HepG2 (cell line): ENCODE measurements around the gene S1PR2. TPM values are rescaled to one million over a fixed set of nuclear protein-coding genes. Genes with fewer than 3 reads are reported as not detected.

Experiments
- KDM2A ChIP-seq: sonication (generic); formaldehyde crosslinking; IDR thresholded peaks from 2 replicates; pipeline ENCODE4 v1.4.0; 2020; ENCODE audit warnings: low read depth, missing genetic modification reagents, borderline replicate concordance
- SALL1 ChIP-seq: sonication (generic); formaldehyde crosslinking; IDR thresholded peaks from 2 replicates; pipeline ENCODE4 v1.8.0; 2022; ENCODE audit warnings: mild to moderate bottlenecking, missing genetic modification reagents
- SNRNP70 ChIP-seq: fragments of 200-400 bp; formaldehyde crosslinking; IDR thresholded peaks from 2 replicates; pipeline ENCODE4 v1.6.1; 2017; ENCODE audit warnings: mild to moderate bottlenecking, low read depth, low read length, moderate library complexity
- U2AF2 ChIP-seq: fragments of 200-400 bp; formaldehyde crosslinking; IDR thresholded peaks from 2 replicates; pipeline ENCODE4 v1.6.1; 2017; ENCODE audit warnings: low read depth, mild to moderate bottlenecking, low read length
- ZFP82 ChIP-seq: sonication (generic); formaldehyde crosslinking; IDR thresholded peaks from 2 replicates; pipeline ENCODE4 v1.5.1; 2020; ENCODE audit warnings: mild to moderate bottlenecking, missing genetic modification reagents, borderline replicate concordance
- ZNF121 ChIP-seq: sonication (generic); formaldehyde crosslinking; IDR thresholded peaks from 2 replicates; pipeline ENCODE4 v1.5.0; 2020; ENCODE audit warnings: mild to moderate bottlenecking, missing genetic modification reagents
- ZNF496 ChIP-seq: sonication (generic); formaldehyde crosslinking; IDR thresholded peaks from 2 replicates; pipeline ENCODE4 v1.8.1; 2023; ENCODE audit warnings: mild to moderate bottlenecking, moderate library complexity, missing genetic modification reagents; ENCODE audit not compliant: insufficient replicate concordance
- ZNF577 ChIP-seq: sonication (generic); formaldehyde crosslinking; IDR thresholded peaks from 2 replicates; pipeline ENCODE4 v1.4.0; 2020; ENCODE audit warnings: mild to moderate bottlenecking, low read depth, missing genetic modification reagents, borderline replicate concordance
- ZNF589 ChIP-seq: sonication (generic); formaldehyde crosslinking; conservative IDR thresholded peaks from 2 replicates; pipeline ENCODE4 v1.8.0; 2022; ENCODE audit warnings: mild to moderate bottlenecking, moderate library complexity, missing genetic modification reagents
- ZNF678 ChIP-seq: sonication (generic); formaldehyde crosslinking; IDR thresholded peaks from 2 replicates; pipeline ENCODE4 v1.4.0; 2020; ENCODE audit warnings: mild to moderate bottlenecking, missing genetic modification reagents
- polyA plus RNA-seq, 8 experiments: library from polyadenylated mRNA; depleted of rRNA in 3 of 8; stranded (reverse) in 7 of 8; unstranded in 1 of 8; fragments of >200 nt; fragmentation: Illumina TruSeq in 4 of 8; extraction: Trizol in 4 of 8; gene quantifications; 2 replicates each; pipeline versions ENCODE4 v1.2.1 to v1.2.3, GENCODE V29; 2011 to 2016; ENCODE audit warnings: low read depth in 4 of 8, missing spikeins in 1 of 8, mixed read lengths in 1 of 8; ENCODE audit not compliant: insufficient read depth in 1 of 8
- total RNA-seq, 5 experiments: library from RNA; depleted of rRNA; stranded (reverse); fragments of >200 nt; fragmentation: Illumina TruSeq; extraction: Trizol; gene quantifications; 2 replicates each; pipeline ENCODE4 v1.2.3, GENCODE V29; 2016; ENCODE audit warnings: low read depth in 1 of 5
- TF ChIP-seq, protein P1 (sequence below): sonication (generic); formaldehyde crosslinking; IDR thresholded peaks from 2 replicates; pipeline ENCODE4 v1.5.0; 2020; ENCODE audit warnings: missing genetic modification reagents, mild to moderate bottlenecking, borderline replicate concordance
- TF ChIP-seq, protein P2 (sequence below): IDR thresholded peaks from 2 replicates; pipeline ENCODE4 v1.6.1; 2018; ENCODE audit warnings: missing genetic modification reagents
- TF ChIP-seq, protein P3 (sequence below): sonication (generic); formaldehyde crosslinking; IDR thresholded peaks from 2 replicates; pipeline ENCODE4 v1.8.0; 2022; ENCODE audit warnings: mild to moderate bottlenecking, missing genetic modification reagents, borderline replicate concordance
- TF ChIP-seq, protein P4 (sequence below): IDR thresholded peaks from 2 replicates; pipeline ENCODE4 v1.6.1; 2012; ENCODE audit warnings: low read depth, low read length, improper control_type of control experiment
- TF ChIP-seq, protein P5 (sequence below): sonication (generic); formaldehyde crosslinking; IDR thresholded peaks from 2 replicates; pipeline ENCODE4 v1.4.0; 2020; ENCODE audit warnings: missing genetic modification reagents
- TF ChIP-seq, protein P6 (sequence below): IDR thresholded peaks from 2 replicates; pipeline ENCODE4 v1.6.1; 2016; ENCODE audit warnings: low read depth, borderline replicate concordance

S1PR2 gene
- total and polyA plus RNA-seq, 2 of the 13 experiments (the other 11 are each of a cell fraction or from before 2014, with no cell fraction given), result 0.91 to 1.3 TPM

DNA sequence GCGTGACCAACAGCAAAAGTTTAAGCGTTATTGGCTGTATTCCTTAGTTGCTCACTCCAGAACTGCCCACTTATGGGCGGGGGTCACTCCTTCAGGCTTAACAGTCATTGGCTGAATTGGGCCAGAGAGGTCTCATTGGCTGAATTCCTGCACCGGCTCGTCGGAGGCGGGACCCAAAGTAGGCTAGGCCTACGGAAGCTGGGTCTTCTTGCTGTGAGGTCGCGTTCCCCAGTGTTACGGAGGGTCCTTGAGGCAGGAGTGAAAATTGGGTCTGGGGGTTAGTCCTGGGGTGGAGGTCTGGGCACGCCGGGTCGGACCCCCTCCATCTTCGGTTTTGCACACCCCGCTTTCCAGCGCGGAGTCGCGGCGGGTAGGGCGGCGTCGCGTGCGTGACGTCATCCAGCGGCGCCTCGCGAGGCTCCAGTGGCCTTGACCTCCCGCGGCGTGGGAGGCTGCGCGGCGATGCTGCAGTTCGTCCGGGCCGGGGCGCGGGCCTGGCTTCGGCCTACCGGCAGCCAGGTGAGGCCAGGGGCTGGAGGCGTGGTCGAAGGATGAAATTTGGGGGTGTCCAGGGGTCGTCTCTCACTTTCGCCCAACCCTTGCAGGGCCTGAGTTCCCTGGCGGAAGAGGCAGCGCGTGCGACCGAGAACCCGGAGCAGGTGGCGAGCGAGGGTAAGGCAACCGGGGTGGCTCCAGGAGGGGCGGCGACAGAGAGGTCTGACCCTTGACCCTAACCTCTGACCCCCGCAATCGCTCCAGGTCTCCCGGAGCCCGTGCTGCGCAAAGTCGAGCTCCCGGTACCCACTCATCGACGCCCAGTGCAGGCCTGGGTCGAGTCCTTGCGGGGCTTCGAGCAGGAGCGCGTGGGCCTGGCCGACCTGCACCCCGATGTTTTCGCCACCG is 20.9 kb upstream of the S1PR2 start, which contains the start of gene MRPL4 (continued):
- TF ChIP-seq, protein P1, sequence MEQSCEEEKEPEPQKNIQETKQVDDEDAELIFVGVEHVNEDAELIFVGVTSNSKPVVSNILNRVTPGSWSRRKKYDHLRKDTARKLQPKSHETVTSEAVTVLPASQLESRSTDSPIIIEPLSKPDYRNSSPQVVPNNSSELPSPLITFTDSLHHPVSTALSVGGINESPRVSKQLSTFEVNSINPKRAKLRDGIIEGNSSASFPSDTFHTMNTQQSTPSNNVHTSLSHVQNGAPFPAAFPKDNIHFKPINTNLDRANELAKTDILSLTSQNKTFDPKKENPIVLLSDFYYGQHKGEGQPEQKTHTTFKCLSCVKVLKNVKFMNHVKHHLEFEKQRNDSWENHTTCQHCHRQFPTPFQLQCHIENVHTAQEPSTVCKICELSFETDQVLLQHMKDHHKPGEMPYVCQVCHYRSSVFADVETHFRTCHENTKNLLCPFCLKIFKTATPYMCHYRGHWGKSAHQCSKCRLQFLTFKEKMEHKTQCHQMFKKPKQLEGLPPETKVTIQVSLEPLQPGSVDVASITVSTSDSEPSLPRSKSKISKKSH (CRISPR knock-in tag), result 0 out of 2 replicates have a peak, but pooled peaks have one; percentile 45
- TF ChIP-seq, protein P2, sequence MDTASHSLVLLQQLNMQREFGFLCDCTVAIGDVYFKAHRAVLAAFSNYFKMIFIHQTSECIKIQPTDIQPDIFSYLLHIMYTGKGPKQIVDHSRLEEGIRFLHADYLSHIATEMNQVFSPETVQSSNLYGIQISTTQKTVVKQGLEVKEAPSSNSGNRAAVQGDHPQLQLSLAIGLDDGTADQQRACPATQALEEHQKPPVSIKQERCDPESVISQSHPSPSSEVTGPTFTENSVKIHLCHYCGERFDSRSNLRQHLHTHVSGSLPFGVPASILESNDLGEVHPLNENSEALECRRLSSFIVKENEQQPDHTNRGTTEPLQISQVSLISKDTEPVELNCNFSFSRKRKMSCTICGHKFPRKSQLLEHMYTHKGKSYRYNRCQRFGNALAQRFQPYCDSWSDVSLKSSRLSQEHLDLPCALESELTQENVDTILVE (CRISPR knock-in tag), result 0 out of 2 replicates have a peak, but pooled peaks have one; percentile 67
- TF ChIP-seq U2AF2 (no peak), SALL1 (peak; percentile 81), ZNF577 (no peak), SNRNP70 (no peak), ZNF121 (CRISPR knock-in tag) (no peak), ZNF589 (CRISPR knock-in tag) (0 out of 2 replicates have a peak, but pooled peaks have one; percentile 40), ZNF678 (CRISPR knock-in tag) (0 out of 2 replicates have a peak, but pooled peaks have one; percentile 58), KDM2A (CRISPR knock-in tag) (peak; percentile 96), ZFP82 (CRISPR knock-in tag) (0 out of 2 replicates have a peak, but pooled peaks have one; percentile 38), ZNF496 (CRISPR knock-in tag) (no peak)
- TF ChIP-seq, protein P3, sequence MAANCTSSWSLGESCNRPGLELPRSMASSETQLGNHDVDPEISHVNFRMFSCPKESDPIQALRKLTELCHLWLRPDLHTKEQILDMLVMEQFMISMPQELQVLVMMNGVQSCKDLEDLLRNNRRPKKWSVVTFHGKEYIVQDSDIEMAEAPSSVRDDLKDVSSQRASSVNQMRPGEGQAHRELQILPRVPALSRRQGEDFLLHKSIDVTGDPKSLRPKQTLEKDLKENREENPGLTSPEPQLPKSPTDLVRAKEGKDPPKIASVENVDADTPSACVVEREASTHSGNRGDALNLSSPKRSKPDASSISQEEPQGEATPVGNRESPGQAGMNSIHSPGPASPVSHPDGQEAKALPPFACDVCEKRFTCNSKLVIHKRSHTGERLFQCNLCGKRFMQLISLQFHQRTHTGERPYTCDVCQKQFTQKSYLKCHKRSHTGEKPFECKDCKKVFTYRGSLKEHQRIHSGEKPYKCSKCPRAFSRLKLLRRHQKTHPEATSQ (CRISPR knock-in tag), result 0 out of 2 replicates have a peak, but pooled peaks have one; percentile 40
- TF ChIP-seq, protein P4, sequence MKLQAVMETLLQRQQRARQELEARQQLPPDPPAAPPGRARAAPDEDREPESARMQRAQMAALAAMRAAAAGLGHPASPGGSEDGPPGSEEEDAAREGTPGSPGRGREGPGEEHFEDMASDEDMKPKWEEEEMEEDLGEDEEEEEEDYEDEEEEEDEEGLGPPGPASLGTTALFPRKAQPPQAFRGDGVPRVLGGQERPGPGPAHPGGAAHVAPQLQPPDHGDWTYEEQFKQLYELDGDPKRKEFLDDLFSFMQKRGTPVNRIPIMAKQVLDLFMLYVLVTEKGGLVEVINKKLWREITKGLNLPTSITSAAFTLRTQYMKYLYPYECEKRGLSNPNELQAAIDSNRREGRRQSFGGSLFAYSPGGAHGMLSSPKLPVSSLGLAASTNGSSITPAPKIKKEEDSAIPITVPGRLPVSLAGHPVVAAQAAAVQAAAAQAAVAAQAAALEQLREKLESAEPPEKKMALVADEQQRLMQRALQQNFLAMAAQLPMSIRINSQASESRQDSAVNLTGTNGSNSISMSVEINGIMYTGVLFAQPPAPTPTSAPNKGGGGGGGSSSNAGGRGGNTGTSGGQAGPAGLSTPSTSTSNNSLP, result no peak
- TF ChIP-seq, protein P5, sequence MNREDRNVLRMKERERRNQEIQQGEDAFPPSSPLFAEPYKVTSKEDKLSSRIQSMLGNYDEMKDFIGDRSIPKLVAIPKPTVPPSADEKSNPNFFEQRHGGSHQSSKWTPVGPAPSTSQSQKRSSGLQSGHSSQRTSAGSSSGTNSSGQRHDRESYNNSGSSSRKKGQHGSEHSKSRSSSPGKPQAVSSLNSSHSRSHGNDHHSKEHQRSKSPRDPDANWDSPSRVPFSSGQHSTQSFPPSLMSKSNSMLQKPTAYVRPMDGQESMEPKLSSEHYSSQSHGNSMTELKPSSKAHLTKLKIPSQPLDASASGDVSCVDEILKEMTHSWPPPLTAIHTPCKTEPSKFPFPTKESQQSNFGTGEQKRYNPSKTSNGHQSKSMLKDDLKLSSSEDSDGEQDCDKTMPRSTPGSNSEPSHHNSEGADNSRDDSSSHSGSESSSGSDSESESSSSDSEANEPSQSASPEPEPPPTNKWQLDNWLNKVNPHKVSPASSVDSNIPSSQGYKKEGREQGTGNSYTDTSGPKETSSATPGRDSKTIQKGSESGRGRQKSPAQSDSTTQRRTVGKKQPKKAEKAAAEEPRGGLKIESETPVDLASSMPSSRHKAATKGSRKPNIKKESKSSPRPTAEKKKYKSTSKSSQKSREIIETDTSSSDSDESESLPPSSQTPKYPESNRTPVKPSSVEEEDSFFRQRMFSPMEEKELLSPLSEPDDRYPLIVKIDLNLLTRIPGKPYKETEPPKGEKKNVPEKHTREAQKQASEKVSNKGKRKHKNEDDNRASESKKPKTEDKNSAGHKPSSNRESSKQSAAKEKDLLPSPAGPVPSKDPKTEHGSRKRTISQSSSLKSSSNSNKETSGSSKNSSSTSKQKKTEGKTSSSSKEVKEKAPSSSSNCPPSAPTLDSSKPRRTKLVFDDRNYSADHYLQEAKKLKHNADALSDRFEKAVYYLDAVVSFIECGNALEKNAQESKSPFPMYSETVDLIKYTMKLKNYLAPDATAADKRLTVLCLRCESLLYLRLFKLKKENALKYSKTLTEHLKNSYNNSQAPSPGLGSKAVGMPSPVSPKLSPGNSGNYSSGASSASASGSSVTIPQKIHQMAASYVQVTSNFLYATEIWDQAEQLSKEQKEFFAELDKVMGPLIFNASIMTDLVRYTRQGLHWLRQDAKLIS, result no peak
- TF ChIP-seq, protein P6, sequence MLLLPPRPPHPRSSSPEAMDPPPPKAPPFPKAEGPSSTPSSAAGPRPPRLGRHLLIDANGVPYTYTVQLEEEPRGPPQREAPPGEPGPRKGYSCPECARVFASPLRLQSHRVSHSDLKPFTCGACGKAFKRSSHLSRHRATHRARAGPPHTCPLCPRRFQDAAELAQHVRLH (CRISPR knock-in tag), result peak; percentile 16; the same call in 1 of the 2 replicates
